Right lung (tissue), 5 donors: ENCODE measurements around the gene GPHN. TPM values are rescaled to one million over a fixed set of nuclear protein-coding genes. Genes with fewer than 3 reads are reported as not detected.
"Not testable (repeated sequence)": the region's sequence is repeated elsewhere in the genome, so short reads cannot be mapped to it uniquely, and the experiment has no call there.

Source experiments
- DNase-seq, 2 donors: peaks; one replicate each; pipeline ENCODE4 v3.0.0-alpha.2; 2013
- polyA plus RNA-seq, 5 donors: library from polyadenylated mRNA; unstranded; fragments of 120-200 nt; gene quantifications; one replicate each; pipeline versions ENCODE4 v1.2.1 to v1.2.3, GENCODE V29; 2013; ENCODE audit warnings: inconsistent platforms in 1 of 5, low replicate concordance in 1 of 5; ENCODE audit not compliant: insufficient read length in 5 of 5, insufficient read depth in 1 of 5

GPHN gene
- polyA plus RNA-seq, 5 donors: 19.5 to 27.6 (median 26.5) TPM

DNA sequence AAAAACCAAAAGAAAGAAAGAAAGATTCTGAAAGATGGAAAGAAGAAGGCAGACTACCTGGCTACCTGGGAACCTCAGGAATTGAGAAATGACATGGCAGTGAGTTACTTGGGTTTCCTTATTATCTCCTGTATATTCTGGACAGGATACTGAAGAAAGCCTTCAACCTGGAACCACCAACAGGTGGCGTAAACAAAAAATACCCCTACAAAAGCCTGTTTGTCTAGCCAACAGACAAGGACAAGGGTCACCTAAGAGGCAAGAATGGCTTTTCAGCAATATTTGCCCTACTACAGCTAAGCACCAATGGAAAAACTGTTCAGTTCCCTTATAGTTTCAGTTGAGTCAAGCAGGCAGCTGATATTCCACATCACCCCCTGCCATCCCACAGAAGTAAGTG, 274.9 kb downstream of the GPHN start:
- no peak for DNase-seq

DNA sequence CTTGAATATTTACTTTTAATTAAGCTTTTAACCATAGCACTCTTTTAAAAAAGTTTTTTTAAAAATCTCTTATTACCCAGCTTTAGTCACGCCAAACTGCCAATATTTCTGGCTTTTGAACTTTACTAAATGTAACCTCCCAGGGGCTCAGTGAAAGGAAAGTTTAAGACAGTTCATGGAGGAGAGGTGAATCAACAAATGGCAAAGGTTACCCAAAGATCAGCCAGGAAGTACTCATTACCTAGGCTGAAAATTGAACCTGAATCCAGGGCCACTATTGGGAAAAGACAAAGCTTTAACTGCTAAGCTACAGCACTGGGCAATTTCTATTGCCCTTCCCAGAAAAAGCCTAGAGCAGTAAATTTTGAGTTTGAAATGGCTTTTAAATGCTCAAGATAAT, 282.2 kb downstream of the GPHN start:
- no peak for DNase-seq

DNA sequence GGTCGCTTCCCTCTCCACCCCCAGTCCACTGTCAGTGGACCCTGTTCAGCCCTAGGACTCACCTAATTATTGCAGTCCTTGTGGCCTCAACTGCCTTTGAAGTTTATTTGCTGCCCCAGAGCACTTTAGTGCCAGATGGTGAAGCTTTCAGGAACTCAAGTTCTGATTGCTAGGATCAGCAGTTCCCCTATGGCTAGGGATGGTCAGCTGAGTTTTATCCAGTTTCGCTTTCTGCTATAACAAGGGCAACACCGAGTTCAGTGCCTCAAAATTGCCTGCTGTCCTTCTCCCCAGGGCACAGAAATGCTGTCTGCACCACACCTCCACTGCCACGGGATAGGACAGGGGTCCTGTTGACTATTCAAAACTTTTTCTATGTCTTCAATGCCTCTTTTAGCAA, 295.0 kb downstream of the GPHN start:
- no peak for DNase-seq

DNA sequence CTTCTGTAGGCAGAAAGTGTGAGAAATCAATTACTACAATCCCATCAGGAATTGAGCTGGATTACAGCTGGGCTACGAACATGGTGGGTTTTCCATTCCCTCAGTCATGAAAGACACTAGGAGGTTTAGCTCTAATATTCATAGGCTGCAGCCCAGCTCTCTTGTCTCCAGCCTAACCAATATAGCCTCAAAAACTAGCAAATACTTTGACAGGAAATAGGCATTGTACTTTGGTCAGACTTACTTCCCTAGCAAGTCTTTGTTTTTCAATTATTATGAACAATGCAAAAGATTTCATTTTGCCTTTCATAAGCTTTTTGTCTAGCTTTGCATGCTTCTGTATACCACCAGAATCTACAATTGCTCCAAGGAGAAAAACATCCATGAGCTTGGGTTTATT, 296.2 kb downstream of the GPHN start:
- no peak for DNase-seq

DNA sequence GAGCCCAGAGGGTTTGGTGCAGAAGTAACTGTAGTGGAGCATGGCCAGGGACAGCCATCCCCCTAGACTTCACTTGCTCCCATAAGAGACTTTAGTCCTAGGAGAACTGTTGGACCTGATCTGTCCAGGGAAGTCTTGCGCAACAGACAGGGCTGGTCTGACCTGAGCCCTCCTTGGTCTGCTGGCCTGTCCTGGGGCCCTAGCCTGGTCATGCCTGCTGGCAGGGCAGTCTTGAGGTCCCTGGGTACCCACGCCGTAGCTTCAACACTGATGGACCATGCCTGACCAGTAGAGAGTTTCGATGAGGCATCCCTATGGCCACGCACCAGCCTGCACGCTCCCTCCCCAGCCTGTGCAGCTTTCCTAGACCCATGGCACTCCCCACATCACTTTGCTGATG, 305.7 kb downstream of the GPHN start:
- no peak for DNase-seq

DNA sequence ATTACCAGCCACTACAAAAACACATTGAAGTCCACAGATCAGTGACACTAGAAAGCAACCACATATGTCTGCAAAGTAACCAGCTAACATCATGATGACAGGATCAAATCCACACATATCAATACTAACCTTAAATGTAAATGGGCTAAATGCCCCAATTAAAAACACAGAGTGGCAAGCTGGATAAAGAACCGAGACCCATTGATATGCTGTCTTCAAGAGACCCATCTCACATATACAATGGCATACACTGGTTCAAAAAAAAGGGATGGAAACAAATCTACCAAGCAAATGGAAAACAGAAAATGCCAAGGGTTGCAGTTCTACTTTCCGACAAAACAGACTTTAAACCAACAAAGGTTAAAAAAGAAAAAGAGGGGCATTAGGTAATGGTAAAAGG, 307.7 kb downstream of the GPHN start:
- no peak for DNase-seq

DNA sequence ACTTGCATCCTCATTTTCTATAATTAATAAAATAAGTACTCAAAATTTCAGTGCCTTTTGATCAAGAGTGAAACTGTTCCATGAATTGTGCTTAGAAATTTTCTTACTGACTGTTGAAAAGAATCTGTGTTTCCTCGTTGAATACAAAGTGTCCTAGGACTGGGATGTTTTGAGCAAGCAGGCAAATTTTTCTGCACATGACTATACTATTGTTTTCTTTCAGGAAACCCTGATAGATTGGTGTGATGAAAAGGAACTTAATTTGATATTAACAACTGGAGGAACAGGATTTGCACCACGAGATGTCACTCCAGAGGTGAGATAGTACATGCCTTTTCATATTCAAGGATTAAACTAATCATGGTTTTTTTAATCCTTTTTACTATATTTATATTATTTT, 316.3 kb downstream of the GPHN start:
- DNase-seq: no peak

DNA sequence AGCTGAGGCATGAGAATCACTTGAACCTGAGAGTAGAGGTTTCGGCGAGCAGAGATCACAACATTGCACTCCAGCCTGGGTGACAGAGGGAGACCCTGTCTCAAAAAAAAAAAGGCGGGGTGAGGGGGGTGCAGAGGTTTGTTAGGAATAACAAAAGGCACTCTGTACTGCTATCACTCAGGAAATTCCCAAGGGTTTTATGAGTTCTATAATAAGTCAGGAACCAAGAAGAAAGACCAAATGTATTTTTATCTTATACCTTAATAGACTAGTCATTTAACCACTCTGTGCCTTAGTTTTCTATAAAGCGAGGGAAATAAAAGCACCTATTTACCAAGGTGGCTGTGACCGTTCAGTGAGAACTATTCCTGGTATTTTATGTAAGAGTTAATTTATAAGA, 319.2 kb downstream of the GPHN start:
- DNase-seq: no peak

DNA sequence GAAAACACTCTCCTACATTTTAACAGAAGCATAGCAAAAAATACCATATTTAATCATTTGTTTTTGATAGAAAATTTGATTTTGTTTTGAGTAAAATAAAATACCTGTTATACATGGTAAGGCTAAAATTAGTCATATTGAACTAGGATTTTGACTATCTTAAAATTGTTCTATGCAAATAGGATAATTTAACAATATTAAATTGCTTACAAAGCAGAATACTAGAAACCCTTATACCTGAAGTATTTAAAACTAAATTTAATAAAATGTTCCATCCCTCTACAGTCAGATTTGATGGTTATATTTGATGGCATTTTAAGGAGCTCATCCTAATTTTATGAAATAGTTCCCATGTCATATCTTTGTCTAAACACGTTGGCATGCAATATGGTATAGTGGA, 323.2 kb downstream of the GPHN start:
- no peak for DNase-seq

DNA sequence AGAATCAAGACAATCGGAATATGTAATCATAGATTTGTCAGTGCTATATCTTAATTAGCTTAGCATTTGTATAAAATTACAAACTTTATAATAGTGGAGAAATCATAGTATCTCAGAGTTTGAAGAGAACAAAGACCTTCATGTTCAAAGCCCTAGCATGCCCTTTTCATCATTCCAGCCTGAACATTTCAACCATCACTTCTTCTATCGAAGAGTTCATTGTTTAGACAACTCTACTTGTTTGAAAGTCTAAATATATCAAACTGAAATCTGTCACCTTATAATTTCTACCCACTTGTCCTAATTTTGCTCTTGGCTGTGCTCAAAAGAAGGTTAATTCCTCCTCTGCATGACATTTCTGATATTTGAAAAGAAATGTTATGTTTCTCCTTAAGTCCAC, 325.9 kb downstream of the GPHN start:
- DNase-seq: peak; percentile 10 to 13

DNA sequence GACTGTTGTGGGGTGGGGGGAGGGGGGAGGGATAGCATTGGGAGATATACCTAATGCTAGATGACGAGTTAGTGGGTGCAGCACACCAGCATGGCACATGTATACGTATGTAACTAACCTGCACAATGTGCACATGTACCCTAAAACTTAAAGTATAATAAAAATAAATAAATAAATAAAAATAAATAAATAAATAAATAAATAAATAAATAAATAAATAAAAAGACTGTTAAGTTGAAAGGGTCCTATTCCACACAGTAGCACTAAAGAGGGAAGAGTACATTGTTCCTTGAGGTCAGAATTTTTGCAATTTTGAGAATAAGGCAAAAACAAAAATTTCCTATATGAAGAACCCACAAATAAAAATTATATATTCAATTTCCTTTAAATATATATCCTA, 329.5 kb downstream of the GPHN start:
- DNase-seq: not testable (repeated sequence)

DNA sequence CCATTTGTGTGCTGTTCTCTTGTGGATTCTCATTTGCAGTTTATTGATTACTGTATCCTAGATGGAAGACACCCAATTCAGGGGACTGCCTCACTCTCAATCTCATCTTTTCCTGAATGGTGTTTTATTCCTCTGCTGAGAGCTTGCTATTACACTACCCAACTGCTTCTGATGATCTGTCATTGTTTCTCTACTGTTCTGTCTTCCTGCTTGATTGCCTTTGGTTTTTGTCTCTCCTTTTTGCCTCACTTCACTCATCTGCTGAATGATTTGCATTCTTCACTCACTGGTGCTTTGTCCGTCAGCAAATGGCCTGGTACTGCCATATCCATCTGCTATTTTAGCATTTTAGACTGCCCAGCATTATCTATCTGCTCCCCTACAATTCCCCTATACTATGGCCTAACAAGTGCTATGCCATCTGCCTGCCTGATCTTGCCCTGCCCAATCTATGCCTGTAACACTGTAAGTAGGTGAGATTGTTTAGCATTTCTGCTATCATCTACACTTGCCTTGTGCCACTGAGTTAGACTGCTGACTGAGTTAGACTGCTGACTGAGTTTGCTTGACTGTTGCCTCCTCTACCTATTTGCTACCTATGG, 335.1 kb downstream of the GPHN start:
- DNase-seq: no peak

DNA sequence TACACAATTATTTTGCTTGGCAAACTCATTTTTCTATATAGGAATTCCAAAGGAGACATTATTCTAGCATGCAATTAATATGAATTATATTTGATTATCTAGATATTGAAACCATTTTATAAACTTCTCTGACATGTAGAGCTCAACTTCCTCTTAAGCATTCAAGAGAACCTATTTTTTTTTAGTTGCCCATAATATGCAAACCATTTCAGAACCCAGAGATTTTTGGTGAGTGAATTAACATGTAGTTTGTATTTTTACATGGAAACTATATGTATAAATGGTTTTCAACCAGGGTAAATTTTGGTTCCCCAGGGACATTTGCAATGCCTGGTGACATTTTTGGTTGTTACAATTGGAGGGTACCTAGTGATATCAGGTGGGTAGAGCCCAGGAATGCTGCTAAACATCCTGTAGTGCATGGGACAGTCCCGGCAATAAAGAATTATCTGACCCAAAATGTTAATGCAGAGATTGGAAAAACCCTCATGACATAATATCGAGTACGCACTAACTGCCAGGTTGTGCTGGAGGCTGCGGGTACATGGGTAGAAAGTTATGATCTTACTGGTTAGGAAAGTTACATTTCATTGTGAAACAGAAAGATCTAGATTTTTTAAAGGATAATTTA, 342.4 kb downstream of the GPHN start:
- no peak for DNase-seq

DNA sequence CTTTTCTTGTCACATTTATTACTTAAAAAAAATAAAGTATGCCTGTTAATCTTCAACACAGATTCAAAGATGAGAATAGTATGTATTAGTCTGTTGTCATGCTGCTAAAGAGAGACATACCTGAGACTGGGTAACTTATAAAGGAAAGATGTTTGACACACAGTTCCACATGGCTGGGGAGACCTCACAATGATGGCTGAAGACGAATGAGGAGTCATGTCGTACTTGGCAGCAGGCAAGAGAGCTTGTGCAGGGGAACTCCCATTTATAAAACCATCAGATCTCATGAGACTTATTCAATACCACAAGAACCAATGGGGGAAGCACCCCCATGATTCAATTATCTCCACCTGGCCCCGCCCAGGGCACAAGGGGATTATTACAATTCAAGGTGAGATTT, 345.4 kb downstream of the GPHN start:
- DNase-seq: no peak

DNA sequence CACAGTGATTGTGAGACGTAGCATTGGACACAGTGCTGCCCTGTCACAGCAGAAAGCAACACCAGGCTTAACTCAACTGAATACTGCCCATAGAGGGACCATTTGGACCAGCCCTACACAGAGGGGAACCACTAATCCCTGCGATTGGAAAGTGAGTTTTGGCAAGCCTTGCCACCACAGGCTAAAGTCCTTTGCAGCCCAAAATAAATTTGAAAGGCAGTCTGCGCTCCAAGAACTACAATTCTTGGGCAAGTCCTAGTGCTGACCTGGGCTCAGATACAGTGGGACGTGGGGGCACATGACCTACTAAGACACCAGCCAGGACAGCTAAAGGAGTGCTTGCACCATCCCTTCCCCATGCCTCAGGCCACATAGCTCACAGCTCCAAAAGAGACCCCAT, 349.9 kb downstream of the GPHN start:
- no peak for DNase-seq

DNA sequence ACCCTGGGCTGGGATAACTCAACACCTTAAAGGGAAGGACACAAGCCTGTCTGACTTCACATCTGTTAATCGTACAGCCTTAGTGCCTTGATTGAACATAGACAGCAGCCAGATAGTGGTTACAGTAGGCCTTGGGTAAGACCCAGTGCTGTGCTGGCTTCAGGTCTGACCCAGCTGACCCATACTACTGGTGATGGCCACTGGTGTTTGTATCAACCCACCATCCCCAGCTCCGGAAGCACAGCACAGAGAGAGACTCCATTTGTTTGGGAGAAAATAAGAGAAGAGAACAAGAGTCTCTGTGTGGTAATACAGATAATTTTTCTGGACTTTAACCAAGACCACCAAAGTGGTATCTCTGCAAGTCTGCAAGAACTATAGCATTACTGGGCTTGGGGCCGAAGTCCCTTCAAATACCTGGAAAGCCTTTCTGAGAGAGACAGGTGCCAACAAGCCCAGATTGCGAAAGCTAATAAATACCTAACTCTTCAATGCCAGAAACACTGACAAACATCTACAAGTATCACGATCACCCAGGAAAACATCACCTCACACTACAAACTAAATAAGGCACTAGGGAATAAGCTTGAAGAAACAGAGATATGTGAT, 351.2 kb downstream of the GPHN start:
- DNase-seq: no peak

DNA sequence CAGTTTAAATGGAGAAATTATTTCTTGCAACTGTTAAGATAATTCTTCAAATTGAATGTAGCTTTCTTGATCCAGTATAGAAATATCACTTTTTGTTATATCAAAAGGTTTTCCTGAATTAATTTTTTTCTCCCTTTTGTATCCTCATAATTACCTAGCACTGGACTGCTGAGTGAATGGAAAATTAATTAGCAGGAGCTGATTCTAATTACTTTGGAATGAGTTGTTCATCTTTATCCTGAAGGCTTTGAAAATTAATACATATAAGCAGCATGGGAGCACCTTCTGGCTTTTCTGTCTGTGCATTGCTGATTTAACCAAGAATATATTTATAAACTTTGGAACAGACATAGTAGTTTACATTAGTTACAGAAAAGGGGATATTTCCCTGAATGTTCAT, 373.6 kb downstream of the GPHN start:
- no peak for DNase-seq

DNA sequence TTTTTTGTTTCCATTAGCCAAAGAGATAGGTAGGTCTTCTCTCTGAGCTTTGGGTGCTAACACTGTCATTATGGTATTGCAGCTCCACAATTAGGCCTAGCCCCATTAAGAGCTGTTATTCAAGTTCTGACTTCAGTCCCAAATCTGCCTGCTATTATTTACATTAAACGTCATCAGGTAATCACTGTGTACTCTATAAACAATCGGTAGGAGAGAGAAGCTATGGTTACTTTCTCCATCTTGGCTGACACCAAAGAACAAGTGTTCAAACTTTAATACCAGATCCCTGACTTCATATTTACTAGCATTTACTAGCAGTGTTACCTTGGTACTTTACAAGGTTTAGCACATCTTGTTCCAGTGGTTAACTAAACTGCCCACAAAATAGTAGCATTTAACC, 376.2 kb downstream of the GPHN start:
- no peak for DNase-seq

DNA sequence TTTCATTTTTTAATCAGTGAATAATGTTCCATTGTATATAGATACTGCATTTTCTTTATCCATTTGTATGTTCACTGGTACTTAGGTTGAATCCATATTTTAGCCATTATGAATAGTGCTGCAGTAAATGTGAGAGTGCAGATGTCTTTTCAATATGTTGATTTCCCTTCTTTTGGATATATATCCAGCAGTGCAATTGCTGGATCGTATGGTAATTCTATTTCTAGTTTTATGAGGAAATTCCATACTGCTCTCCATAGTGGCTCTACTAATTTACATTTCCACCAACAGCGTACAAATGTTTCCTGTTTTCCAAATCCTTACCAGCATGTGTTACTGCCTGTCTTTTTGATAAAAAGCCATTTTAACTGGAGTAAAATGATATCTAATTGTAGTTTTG, 392.8 kb downstream of the GPHN start:
- no peak for DNase-seq

DNA sequence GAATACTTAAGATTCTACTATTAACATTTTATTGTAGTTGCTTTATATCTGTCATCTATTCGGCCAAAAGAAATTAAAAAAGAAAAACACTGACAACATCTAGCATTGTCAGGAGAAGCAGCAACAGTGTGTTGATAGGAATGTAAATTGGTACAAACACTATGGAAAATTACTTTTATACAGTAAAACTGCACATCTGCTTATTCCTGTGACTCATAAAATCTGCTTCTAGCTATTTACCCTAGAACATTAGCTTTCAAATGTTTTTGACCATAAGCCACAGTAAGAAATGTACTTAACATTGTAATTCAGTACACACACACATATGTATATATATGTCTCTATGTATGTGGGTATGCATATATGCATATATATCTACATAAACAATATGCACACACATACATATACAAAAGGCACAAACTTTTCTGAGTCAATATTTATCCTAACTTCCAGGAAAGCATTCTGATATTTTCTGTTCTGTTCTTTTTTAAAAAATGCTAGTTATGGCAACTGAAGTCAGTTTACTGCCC, 402.4 kb downstream of the GPHN start:
- no peak for DNase-seq

DNA sequence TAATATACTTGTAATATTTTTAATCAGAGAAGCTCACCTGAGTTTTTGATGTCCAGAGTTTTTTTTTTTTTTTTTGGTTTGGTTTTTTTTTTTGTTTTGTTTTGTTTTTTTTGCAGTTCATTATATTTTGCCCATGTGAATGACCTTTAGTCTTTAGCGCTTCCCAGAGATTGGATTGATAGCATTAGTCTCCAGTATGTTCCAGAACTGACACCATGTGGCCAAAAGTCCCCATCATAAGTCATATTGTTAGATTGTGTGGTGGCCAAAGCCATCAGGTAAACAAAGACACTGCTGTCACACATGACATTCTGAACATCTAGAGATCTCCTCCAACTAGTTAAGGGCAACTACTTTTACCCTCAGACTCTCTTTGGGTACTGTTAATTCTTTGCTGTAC, 408.5 kb downstream of the GPHN start:
- DNase-seq: no peak

DNA sequence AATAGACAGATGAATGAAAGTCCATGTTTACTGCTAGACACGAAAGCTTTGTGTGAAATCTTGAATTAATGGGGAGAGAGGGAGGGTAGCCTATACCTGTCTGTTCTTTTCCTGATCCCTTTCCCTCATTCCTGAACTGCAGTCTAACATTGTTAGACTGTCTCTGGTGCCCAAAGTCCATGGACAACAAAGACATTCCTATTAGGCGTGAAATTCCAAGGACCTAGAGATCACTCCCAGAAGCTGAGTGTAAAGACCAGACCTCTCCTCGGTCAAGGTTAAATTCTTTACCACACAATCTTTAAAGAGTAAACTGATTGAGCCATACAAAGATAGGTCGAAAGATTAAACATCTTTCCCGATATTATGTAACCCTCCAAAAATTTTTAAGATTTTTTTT, 410.6 kb downstream of the GPHN start:
- no peak for DNase-seq

DNA sequence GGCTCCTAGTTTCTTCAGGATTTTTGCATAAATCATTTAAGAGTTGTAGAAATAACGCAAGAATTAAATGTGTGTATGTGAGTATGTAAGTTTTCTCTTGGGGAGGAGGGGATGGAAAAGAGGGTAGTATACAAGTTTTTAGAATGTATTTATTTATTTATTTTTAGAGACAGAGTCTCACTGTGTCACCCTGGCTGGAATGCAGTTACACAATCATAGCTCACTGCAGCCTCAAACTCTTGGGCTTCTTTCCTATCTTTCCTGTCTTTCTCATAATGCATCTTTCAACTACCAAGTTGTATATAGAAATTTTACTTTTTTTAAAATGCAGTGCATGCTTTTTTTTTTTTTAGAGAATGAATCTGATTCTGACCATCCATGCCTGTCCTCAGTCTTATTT, 412.2 kb downstream of the GPHN start:
- DNase-seq: no peak

DNA sequence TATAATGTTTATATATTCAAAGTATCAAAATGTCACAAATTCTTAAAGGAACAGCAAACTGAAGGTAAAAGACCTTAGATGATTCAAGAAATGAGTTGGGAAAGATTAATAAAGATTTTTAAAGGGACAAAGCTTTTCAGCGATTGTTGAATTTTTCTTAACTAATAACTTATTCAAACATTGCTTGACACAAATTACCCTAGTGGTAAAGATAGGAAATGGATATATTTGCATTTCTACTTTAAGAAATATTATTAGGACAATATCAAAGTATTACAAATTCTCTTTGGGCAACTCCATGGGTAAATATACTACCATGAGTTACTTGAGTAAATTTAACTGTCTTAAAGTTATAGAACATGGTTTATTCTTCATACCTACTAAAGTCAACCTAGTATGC, 415.3 kb downstream of the GPHN start:
- DNase-seq: no peak
